Measurements from ENCODE around the gene PTPRF.

GRCh38 chr1:43605766-43606165 is 75.1 kb downstream of the PTPRF start:
- TF ChIP-seq POLR2A (IDR thresholded peaks at IDR 0.05; ENCODE audit: low read length) (no peak), GATA1 (IDR thresholded peaks at IDR 0.05; ENCODE audit: low read depth, low read length) (no peak)
